Measurements from ENCODE around the gene SLC12A9.
A peak's percentile ranks its signal among the peaks of the same experiment; 100 is the strongest.
"Not testable (repeated sequence)": the region's sequence is repeated elsewhere in the genome, so short reads cannot be mapped to it uniquely, and the experiment has no call there.

SLC12A9 gene, protein sequence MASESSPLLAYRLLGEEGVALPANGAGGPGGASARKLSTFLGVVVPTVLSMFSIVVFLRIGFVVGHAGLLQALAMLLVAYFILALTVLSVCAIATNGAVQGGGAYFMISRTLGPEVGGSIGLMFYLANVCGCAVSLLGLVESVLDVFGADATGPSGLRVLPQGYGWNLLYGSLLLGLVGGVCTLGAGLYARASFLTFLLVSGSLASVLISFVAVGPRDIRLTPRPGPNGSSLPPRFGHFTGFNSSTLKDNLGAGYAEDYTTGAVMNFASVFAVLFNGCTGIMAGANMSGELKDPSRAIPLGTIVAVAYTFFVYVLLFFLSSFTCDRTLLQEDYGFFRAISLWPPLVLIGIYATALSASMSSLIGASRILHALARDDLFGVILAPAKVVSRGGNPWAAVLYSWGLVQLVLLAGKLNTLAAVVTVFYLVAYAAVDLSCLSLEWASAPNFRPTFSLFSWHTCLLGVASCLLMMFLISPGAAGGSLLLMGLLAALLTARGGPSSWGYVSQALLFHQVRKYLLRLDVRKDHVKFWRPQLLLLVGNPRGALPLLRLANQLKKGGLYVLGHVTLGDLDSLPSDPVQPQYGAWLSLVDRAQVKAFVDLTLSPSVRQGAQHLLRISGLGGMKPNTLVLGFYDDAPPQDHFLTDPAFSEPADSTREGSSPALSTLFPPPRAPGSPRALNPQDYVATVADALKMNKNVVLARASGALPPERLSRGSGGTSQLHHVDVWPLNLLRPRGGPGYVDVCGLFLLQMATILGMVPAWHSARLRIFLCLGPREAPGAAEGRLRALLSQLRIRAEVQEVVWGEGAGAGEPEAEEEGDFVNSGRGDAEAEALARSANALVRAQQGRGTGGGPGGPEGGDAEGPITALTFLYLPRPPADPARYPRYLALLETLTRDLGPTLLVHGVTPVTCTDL

DNA sequence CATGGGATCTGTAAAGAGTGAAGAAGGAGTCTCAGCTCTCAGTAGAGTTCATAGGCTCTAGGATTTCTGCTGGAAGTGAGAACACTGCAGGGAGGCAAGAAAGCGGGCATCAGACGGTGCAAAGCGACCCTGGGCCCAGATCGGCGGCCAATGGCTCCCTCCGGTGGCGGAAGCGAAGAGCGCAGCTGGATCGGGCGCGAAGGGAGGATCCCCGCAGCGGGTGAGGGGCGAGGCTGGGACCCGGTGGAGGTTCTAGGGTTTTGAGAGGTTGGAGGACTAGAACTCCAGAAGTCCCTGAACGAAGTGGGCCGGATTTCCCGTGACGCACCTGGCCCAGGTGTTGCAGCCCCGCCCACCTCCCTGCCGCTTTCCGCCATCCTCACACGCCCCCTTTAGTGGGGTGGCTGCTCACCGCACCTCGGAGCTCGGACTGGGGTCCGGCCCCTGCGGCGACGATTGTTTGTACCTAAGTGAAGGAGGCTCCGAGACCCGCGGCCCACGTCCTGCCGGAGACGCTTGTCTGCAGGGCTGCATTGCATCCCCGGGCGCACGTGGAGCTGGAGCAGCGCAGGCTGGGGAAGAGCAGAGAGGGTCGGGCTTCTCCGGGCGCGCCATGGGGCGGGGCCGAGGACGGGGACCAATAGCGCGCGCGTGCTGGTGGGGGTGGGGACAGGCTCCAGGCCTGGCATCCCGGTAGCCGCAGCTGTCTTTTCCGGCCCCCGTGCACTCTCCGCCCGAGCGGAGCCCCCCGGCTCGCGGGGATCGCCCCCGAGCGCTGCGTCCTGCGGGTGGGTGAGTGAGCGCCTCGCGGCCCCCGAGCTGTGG lies at the start of gene SLC12A9:
Gene SLC12A9, plus strand, starts transcription at position 666 of the 825 bp plus-strand sequence. CDS start 1,485 bp downstream, outside the sequence.
- in situ Hi-C loops (cut with HindIII; ENCODE audit: low pct_ligation_motif_present, low pct_unique_long_range_greater_than_20kb, low sequenced_read_pairs), result no loop called here
- peak; percentile 96 for DNase-seq

DNA sequence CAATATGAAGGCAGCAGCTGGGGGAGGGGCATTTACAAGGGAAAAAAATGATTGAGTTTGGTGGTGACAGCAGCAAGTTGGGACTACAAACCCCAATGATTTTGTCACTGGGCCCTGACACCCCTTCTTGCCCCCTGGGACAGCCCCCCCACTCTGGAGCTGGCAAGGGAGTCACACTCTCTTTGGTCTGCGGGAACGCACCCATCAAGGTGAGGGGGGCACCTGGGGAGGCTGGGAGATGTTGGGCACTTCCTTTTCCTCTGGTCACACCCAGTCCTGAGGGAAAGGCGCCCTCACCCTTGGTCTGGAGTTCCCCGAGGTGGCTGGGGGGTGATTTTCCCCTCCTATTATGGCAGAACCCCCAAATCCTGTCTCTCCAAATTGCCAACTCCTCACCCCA lies 49.6 kb upstream of the SLC12A9 start:
- in situ Hi-C loops (cut with HindIII; ENCODE audit: low pct_ligation_motif_present, low pct_unique_long_range_greater_than_20kb, low sequenced_read_pairs), result no loop called here
- DNase-seq, result no peak

DNA sequence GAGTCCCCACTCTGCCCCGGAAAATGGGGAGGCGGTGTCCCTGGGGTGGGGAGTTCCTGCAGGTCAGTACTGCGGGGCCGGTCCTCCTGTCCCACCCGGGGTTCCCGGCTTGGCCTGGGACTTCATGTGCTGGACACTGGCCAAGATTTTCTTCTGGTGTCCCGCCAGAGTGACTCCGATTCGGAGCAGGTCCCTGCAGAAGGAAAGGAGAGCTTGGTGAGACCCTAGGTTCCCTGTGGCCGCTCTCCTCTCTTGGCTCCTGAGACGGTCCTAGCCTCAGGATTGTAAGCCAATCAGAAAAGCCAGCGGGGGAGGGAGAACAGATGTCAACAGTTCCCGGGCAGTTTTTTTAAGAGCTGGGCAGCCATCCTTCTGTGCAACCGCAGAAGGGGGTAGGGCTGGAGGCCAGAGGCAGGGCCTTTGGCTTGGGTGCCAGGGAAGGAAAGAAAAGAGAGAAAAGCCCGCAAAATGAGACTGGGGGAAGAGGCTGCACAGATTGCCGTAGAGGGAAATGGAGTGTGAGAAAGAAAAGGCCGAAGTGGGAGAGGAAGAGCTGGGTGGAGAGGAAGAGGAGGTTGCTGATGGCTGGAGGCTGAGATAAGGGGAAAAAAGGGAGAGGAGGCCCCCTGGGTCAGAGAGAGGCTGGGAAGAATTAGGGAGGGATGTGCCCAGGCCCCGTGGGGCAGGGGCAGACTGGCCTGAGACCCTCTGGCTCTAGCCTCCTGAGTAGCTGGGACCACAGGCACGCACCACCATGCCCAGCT lies 48.9 kb upstream of the SLC12A9 start:
- peak; percentile 82 for DNase-seq

DNA sequence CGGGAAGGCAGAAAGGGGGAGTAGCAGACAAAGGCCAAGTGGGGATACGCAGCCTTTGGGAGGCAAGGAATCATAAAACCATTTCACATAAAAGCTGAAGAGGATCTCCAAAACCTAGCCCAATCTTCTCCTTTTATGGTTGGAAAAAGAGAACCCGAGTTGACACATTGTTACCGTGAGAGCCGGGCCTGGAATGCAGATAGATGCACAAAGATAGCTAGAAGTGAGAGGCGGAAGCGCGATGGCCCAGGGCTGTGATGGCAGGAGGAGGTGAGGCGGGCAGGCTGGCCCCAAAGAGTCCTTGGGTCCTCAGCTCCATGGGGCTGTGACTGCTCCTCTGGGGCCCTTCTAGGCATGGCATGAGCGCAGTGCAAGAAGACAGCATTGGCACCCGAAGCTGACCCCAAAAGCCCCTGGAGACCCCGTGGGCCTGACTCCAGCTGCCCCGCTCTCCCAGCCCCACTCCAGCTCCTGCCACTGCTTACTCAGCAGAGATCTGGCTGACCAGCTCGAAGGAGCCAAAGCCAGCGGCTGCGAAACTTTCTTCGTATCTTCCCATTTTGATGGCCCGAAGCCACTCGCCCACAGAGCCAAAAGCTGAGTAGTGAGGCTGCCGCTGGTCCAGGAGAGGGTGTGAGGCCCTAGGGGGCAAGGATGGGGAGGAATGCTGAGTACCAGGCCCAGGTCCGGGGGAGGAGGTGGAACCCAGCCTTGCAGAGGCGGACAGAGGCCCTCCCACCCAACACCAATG lies 47.7 kb upstream of the SLC12A9 start:
- no peak for DNase-seq
- in situ Hi-C loops (cut with HindIII; ENCODE audit: low pct_ligation_motif_present, low pct_unique_long_range_greater_than_20kb, low sequenced_read_pairs), result no loop called here

More for the DNA sequence above, 48.9 kb upstream of the SLC12A9 start:
- in situ Hi-C loops (cut with HindIII; ENCODE audit: low pct_ligation_motif_present, low pct_unique_long_range_greater_than_20kb, low sequenced_read_pairs), result no loop called here

DNA sequence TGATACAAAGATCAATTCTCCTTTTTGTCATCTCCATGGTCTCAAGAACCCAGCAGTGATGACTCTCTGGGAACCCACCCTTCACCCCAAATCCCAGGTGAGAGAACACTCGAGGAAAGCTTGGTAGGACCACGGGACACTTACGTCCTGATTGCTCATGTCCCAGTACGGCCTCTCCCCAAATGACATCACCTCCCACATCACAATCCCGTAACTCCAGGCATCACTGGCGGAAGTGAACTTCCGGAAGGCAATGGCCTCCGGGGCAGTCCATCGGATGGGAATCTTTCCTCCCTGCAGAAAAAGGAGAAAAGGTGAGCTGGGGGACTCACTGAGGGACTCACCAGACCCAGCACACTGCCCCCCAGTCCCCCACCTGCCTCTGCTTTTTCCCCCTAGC lies 46.2 kb upstream of the SLC12A9 start:
- DNase-seq, result no peak
- in situ Hi-C loops (cut with HindIII; ENCODE audit: low pct_ligation_motif_present, low pct_unique_long_range_greater_than_20kb, low sequenced_read_pairs), result no loop called here

DNA sequence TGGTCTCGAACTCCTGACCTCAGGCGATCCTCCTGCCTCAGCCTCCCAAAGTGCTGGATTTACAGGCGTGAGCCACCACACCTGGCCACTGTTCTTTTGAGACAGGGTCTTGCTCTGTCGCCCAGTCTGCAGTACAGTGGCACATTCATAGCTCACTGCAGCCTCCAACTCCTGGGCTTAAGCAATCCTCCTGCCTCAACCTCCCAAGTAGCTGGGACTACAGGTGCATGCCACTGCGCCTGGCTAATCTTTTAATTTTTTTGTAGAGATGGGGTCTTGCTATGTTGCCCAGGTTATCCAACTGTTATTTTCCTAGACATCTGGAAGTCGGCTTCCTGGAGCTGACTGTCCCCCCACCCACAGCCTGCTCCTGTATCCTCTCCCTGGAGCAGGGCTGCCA lies 45.6 kb upstream of the SLC12A9 start:
- DNase-seq; in situ Hi-C loops (cut with HindIII; ENCODE audit: low pct_ligation_motif_present, low pct_unique_long_range_greater_than_20kb, low sequenced_read_pairs): not testable (repeated sequence)

DNA sequence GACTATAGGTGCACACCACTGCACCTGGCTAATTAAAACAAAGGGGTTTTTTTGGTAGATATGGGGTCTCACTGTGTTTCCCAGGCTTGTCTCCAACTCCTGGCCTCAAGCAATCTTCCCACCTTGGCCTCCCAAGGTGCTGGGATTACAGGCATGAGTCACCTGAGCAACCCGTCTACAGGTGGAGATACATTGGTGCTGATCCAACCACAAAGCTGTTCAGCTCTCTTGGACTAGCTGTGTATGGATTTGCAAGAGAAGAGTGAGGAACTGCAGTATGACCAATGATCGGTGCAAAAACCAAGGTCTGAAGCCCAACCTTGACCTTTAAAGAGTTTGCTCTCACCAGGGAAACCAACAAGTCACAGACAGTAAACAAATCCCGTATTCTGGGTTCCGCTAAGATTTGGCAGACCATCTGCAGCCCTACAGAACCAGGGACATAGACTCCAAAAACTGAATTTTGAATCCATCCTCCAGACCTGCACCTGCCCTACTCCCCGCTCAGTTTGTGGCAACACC lies 44.1 kb upstream of the SLC12A9 start:
- DNase-seq, result no peak
- in situ Hi-C loops (cut with HindIII; ENCODE audit: low pct_ligation_motif_present, low pct_unique_long_range_greater_than_20kb, low sequenced_read_pairs), result no loop called here

DNA sequence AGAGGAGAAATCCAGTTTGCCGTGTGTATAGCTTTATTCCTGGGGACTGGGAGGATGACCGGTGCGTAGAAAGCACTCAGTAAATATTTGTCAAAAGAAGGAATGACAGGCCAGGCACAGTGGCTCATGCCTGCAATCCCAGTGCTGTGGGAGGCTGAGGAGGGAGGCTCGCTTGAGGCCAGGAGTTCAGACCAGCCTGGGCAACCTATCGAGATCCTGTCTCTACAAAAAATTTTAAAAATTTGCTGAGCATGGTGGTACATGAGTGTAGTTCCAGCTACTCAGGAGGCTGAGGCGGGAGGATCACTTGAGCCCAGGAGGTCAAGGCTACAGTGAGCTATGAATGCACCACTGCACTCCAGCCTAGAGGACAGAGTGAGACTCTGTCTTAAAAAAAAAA lies 41.0 kb upstream of the SLC12A9 start:
- in situ Hi-C loops (cut with HindIII; ENCODE audit: low pct_ligation_motif_present, low pct_unique_long_range_greater_than_20kb, low sequenced_read_pairs), result no loop called here
- DNase-seq, result no peak

DNA sequence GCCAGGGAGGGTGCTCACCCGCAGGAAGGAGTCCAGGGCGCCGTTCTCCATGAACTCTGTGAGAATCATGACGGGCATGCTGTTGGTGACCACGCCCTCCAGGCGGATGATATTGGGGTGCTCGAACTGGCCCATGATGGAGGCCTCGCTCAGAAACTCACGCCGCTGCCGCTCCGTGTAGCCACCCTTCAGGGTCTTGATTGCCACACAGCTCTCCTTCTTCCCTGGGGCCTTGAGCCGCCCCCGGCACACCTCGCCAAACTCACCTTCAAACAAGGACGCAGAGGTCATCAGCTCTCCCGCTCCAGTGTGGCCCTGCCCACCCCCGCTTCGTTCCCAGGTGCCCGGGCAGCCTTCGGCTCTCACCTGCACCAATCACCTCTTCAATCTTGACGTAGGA lies 39.8 kb upstream of the SLC12A9 start:
- in situ Hi-C loops (cut with HindIII; ENCODE audit: low pct_ligation_motif_present, low pct_unique_long_range_greater_than_20kb, low sequenced_read_pairs), result no loop called here
- DNase-seq, result no peak

DNA sequence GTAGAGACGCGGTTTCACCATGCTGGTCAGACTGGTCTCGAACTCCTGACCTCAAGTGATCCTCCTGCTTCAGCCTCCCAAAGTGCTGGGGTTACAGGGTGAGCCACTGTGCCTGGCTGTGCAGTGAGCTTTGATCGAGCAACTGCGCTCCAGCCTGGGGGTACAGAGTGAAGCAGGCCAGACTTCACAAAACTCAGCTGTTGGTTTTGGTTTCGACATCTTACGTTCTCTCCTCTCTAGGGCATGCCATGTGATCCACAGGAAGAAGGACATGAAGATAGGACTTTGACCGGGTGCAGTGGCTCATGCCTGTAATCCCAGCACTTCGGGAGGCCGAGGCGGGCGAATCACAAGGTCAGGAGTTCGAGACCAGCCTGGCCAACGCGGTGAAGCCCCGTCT lies 36.0 kb upstream of the SLC12A9 start:
- in situ Hi-C loops (cut with HindIII; ENCODE audit: low pct_ligation_motif_present, low pct_unique_long_range_greater_than_20kb, low sequenced_read_pairs); DNase-seq: not testable (repeated sequence)

DNA sequence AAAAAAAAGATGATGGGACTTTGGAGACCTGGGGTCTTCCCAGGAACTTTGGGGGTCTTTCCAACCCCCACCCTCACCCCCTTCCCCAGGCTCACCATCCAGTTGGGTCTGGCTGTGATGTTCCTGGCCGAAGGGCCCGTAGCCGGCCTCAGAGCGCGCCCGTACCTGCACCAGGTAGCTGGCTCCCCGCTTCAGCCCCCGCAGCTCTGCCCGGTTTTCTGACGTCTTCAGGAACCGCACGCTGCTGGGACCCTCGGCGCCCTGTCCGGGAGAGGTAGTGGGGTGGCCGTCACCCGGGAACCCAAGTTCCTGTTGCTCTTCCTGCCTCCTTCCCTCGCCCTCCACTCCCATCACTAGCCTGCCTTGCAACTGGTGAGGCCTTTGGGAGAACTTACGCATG lies 35.4 kb upstream of the SLC12A9 start:
- no peak for DNase-seq
- in situ Hi-C loops (cut with HindIII; ENCODE audit: low pct_ligation_motif_present, low pct_unique_long_range_greater_than_20kb, low sequenced_read_pairs), result no loop called here

DNA sequence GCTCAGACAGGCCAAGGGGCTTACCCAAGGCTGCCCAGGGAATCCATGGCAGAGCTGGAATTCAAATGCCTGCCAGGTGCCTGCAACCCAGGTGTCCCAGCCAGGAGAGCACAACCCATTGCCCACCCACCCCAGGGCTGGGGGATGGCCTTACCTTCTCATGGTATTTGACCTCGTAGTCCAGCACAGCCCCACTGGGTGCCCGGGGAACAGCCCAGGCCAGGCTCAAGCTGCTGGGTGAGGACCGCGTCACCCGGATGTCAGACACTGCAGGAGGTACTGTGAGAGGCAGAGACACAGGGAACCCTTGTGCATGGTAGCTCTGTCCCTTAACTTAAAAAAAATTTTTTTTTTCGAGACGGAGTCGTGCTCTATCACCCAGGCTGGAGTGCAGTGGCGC lies 34.1 kb upstream of the SLC12A9 start:
- in situ Hi-C loops (cut with HindIII; ENCODE audit: low pct_ligation_motif_present, low pct_unique_long_range_greater_than_20kb, low sequenced_read_pairs), result no loop called here
- DNase-seq, result no peak

DNA sequence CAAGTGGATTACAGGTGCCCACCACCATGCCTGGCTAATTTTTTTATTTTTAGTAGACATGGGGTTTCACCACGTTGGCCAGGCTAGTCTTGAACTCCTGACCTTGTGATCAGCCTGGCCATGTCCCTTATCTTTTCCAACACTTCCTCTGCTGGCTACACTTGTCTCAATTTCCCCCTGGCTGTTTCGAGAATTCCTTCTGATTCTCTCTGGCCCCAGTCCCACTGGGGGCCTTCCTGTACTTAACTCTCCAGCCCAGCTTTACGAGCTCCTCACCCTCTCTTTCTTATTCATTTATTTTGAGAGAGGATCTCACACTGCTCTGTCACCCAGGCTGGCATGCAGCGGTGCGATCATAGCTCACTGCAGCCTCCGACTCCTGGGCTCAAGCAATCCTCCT lies 33.7 kb upstream of the SLC12A9 start:
- no peak for DNase-seq
- in situ Hi-C loops (cut with HindIII; ENCODE audit: low pct_ligation_motif_present, low pct_unique_long_range_greater_than_20kb, low sequenced_read_pairs), result no loop called here

DNA sequence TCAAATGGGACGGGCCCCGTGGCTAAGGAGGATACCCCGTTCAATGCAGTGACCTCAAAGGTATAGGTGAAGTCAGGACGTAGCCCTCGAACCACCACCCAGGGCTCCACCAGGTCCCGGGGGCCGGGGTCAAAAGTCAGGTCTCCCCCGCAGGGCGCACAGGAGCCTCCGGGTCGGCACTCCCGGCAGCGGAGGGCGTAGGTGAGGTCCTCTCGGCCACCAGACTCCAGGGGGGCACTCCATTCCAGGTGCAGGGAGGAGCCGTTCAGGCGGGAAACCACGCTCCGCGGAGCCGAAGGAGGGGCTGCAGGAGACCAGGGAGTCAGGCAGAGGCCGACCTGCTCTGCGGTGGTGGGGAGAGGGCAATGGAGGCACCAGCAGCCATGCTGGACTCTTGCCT lies 32.9 kb upstream of the SLC12A9 start:
- no peak for DNase-seq
- in situ Hi-C loops (cut with HindIII; ENCODE audit: low pct_ligation_motif_present, low pct_unique_long_range_greater_than_20kb, low sequenced_read_pairs), result no loop called here

DNA sequence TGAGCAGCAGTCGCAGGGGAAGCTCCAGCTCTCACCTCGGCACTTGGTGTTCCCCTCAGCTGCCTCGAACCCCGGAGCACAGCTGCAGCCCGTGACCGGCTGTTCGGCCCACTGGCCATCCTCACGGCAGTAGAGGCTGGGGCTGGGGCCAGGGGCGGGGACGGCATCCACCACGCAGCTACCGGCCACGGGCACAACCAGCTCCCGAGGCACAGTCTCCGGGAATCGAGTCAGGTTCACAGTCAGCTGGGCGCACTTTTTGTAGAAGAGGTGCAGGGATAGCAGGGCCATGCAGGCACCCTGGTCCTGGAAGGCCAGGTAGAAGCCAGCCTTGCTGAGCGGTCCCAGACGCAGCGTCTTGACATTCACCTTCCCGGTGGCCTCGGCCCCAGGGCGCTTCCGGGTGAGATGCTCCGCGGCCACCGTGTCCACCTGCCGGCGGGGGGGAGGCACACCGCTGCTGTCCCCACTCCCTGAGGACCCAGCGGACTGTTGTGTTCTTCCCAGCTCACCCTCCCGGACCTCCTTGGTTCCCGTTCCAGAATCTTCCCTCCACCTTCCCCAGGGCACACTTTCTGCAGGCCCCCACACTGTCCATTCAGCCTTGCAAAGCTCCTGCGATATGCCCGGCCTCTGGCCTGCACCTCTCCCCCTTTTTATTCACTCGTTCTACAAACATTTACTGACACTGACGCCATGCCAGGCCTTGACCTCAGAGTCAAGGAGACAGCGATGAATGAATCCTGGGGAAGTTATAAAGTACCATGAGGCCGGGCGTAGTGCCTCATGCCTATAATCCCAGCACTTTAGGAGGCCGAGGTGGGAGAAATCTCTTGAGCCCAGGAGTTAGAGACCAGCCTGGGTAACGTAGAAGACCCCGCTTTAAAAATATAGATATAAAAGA lies 30.0 kb upstream of the SLC12A9 start:
- in situ Hi-C loops (cut with HindIII; ENCODE audit: low pct_ligation_motif_present, low pct_unique_long_range_greater_than_20kb, low sequenced_read_pairs), result no loop called here
- no peak for DNase-seq

DNA sequence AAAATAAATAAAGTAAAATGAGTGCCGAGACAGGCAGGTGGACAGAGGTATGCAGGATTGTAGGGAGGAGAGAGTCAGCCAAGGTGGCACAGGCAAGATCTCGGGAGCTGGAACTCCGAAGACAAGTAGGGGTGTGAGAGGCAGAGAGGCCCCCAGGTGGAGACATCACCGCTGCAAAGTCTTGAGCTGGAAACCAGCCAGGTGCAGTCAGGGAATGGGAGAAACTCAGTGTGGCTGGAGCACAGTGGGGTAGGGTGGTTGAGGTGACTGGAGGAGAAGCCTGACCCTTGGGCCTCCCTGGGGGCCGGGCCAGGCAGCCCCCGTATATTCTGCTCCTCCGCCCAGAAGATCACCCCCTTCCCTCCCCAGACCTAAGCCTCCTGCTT lies 29.4 kb upstream of the SLC12A9 start:
- DNase-seq, result no peak
- in situ Hi-C loops (cut with HindIII; ENCODE audit: low pct_ligation_motif_present, low pct_unique_long_range_greater_than_20kb, low sequenced_read_pairs), result no loop called here
